ENCODE data around the gene CRYBG3.

The CRYBG3 gene

DNA sequence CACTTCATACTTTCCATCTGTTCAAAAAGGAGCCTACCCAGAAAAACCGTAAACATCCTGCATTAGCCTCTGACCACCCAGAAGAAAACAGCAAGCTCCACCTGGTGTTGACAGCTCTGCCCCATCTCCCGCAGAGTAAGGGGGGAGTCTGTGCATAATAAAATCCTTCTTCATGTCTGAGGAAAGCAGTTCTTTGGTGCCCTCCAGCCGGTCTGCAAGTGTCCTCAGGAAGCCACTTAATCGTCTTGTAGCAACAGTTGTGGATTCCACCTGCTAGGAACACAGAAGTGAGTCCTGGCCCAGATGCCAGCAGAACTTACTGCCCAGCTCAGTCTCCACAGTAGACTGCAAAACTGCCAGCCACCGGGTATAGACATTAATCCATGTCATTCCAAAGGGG lies 127.9 kb downstream of the CRYBG3 start:
- no peak for DNase-seq

DNA sequence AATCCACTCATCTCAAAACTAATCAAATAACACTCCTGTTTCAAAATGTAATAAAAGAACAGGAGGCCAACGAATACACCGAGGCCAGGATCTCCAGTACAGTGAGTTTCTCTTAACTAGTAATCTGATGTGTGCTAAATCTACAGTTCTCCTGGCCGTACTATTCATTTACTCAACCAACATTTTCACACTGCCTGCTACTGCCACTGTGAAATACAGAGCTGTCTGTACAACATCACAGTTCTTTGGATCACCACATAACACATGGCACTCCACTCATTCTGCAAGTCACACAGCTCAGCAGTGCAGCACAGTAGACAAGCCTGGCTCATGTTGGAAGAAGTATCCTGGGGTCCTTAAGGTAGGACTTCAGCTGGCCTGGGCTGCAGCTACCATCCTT lies 128.5 kb downstream of the CRYBG3 start:
- no peak for DNase-seq

DNA sequence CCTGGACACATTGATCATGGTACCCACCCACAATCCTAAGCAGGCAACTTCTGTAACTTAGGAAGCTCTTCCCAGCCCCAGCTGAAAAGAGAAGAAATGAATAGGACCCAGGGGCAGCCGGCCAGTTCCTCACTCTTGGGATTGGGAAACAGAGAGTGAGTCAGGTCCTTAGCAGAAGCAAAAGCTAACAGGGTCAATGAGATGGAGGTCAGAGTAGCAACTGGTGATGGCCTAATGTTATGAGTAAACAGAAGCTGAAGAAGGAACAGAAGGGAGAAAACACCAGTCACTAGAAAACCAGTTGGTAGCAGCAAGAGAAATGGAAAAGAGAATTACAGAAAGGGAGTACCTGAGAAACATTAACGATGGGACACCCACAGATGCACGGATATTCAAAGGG lies 130.5 kb downstream of the CRYBG3 start:
- no peak for DNase-seq

DNA sequence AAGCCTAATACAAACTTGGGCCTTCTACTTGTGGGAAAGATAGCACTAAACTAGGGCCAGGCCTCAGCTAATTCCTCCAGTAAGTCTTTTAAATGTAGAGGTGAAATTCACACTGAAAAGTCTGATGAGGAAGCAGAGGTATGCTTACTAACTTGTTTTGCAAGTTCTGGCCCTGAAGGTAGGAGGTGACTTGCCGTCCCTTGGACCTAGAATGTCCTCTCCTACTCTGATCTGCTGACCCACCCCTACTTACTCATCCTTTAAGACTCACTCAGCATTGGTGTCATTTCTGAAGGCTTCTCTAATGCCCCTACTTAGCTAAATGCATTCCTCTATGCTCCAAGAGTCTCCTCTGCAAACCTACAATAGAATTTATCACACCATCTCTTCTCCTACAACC lies 131.1 kb downstream of the CRYBG3 start:
- DNase-seq: no peak

DNA sequence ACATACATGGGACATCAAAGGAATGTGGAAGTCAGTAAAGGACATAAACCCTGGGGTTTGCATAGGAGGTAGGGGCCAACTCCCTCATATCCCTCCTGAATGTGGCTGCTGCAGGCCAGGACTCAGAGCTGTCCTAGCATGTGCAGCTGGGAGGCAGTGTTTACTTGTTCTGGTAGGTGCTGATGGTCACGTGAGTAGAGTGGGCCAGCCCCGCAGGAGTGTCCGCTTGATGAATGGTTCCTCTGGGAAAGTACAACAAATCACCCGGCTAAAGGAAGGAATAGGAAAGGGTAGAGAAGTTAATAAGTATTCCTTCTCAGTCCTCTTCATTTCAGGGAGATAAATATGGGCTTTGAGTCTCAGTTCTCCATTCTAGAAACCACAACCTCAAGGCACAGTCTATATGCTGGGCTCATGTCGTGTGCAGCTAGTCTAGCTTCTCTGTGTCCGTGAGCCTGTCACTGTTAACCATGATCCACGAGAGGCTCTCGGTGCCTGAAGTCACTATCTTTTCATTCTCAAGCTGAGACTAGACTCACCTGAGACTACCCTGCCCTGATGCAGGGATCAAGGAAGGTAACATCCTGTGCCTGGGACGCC lies 132.5 kb downstream of the CRYBG3 start:
- no peak for DNase-seq

DNA sequence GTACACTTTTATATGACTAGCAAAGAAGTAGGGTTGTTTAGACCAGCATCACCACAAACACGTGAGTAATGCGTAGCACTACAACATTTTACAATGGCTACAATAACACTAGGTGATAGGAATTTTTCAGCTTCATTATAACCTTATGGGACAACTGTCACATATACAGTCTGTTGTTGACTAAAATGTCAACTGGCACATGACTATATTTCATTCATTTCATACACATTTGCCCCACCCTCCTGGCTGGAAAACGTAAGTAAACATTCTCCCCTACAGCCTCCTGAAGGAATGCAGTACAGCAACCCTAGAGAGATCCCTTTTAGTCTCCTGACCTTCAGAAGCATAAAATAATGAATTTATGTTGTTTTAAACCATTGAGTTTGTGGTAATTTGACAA lies 134.2 kb downstream of the CRYBG3 start:
- DNase-seq: no peak

DNA sequence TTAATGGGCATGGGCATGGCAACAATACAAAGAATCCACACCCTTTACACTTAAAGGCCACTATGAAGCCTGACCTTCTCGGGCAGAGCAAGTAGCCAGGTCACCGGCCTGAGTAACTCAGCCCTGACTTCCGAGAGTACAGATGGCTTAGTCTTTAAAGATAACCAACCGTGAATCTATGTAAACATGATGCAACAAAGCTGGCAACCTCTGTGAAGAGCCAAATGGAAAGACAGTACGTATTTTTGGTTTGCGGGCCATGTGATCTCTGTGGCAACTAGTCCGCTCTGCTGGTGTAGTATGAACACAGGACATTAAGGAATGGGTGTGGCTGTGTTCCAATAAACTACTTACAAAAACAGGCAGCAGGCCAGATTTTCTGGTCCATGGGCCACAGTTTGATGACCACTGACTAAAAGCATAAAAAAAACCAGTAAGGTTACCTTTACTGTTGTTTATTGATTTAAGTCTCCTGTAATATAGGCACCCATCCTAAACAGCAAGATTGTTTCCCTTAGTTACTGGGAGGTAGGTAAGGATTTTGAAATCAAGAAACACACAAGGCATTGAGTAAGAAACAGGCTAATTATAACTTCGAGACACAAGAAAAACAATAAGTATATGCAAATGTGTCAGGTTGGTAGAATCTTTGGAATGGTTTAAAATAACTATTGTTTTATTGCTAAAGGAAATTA lies 136.0 kb downstream of the CRYBG3 start:
- DNase-seq: no peak

DNA sequence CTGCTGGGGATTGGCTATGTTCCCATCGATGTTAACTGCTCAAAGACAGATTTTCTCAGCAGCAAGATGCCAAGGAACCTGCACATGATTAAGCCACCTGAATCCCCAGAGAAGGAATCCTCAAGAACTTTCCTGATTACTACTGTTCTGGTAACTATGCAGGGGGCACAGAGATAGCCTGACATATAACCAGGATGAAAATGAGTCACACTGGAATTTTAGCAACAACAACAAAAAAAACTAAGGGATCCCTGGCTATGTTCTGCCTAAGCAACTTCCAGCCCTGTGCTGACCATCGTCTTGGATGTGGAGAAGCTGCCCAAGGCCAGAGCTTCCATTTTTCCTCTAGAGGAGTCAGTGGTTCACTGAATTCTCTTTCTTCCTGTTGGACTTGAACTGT lies 136.6 kb downstream of the CRYBG3 start:
- no peak for DNase-seq

DNA sequence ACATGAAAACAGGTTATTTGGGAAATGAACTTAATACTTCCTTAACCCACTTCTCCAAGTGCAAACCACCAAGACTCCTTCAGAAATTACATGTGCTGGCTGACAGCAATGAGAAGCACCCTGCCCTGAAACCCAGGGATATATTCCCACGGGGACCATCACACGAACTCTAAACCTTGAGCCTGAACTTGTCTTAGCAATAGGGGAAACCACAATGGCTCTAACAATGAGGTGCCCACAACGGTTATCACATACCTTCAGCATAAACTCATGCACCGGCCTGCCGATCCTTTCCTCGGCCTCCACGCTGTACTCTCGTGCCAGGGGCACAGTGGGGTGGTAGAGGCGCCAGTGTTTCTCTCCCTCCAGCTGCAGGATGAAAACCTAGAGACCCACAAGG lies 137.0 kb downstream of the CRYBG3 start:
- DNase-seq: no peak

DNA sequence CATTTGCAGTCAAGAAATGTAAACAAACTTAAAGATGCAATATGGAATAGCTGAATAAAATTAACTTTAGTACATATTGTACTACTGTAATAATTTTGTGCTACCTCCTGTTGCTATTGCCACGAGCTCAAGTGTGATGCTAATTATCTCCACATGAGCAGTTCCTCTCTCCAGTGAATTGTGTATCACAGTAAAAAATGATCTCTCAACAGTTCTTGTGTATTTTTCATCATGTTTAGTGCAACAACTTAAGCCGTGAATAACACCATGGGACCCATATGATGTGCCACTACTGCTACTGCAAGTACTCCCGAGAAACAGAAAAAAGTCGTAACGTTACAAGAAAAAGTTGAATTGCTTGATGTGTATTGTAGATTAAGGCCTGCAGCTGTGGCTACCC lies 138.1 kb downstream of the CRYBG3 start:
- DNase-seq: no peak

DNA sequence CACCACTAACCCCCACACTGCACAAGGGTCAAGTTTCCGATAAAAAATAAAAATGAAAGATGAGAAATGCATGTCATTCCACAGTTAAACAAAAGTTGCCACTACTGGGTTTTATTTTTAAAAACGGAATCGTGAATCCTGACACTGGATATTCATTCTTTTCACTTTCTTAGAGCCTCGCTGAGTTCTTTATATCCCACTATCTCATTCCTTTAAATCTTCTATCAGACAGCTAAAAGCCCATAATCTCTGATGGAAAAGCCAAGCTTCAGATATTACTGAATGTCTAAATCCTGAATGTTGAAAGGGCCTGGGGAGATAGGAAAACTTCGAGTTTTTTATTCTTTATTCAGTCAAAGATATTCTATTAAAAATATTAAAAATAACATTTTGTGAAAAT lies 138.7 kb downstream of the CRYBG3 start:
- no peak for DNase-seq

DNA sequence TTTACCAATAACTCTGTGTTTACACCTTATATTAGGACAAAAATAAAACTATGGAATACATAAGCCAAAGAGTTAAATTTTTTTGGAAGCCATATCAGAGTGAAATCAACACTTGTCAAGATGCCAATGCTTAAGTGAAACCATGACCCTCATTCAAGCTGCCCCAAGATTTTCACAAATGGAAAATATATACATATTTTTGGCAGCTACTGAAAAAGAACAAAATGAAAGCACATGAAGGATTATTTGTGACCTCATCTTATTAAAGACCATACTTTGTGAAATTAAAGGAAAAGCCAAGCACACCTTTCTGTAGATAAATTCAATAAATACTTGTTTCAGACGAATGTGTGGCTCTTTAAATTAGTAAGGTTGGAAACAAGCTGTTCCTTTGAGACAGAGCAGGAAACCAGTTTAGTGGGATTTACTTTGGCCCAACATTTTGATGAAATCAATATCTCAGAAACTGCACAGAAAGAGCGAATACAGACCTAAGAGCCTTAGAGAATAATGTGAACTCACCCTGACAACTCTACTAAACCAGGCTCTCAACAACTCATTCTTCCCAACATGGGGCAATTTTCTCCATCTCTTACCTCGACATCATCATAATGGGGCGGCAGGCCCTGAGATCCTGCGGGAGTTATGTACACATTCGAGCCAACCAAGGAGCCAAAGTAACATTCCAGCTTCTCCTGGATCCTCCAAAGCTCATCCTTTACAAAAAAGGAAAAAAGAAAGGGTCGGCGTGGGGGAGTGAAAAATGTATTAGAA lies 139.4 kb downstream of the CRYBG3 start:
- DNase-seq: no peak

DNA sequence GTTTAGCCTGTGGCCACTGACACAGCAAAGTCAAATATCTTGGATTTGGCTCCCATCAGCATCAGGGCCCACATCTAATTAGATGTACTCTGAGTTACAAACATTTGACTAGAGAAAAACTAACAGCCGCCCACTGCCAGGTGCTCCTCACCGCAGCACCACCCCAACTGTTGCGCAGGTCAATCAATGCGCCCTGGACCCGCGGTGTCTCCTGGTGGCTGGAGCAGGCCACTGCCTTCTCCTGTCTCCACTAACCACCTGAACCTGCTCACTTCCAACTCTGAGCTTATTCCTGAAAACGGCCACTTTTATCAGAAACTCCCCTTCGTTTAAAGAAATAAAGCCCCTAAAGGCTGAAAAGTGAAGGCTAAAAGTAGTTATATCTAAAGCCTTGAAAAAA lies 146.2 kb downstream of the CRYBG3 start:
- no peak for DNase-seq

DNA sequence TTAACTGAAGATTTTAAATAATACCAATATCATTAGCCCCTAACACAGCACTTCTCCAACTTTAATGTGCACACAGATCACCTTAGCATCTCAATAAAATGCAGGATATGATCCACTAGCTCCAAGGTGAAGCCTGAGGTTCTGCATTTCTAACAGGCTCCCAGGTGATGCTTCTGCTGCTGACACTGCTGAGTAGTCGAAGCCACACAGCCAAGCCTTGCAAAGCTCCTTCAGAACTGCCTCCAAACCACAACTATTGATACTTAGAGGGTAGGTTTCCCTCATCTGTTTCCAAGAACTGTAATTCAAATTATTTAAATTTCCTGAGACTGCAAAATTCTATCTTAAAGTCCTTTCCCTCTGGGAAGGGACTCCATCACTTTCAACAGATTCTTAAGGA lies 146.6 kb downstream of the CRYBG3 start:
- no peak for DNase-seq

DNA sequence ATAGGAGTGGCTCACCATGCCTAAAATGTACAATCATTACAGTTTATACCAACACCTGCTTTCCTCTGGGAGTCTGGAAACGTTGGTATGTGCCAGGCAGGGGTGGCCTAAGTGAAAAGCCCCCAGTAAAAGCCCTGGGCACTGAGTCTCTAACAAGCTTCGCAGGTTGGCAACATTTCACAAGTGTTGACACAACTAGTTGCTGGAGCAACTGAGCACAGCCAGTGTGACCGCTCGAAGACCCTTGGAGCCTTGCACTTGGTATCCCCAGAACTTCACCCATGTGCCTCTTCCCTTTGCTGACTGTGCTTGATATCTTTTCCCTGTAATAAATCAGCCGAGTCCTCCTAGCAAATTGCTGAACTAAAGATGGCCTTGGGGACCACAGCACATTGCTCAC lies 147.7 kb downstream of the CRYBG3 start:
- DNase-seq: no peak

DNA sequence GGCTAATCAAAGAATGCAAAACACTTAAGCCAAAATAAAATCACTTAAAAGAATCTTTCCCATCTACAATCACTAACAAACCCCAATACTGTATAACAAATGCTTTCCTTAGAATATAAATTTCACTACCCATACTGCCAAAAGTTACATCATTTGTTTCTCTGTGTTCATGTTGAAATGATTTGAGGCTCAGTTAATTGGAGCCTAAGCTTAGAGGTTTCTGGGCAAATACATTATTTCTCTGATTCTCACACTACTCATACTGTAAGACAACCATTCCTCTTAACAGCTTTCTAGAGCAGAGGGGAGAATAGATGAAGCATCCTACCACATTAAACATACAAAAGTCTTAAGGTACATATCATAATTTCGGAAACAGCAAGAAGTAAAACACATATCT lies 148.3 kb downstream of the CRYBG3 start:
- DNase-seq: no peak

DNA sequence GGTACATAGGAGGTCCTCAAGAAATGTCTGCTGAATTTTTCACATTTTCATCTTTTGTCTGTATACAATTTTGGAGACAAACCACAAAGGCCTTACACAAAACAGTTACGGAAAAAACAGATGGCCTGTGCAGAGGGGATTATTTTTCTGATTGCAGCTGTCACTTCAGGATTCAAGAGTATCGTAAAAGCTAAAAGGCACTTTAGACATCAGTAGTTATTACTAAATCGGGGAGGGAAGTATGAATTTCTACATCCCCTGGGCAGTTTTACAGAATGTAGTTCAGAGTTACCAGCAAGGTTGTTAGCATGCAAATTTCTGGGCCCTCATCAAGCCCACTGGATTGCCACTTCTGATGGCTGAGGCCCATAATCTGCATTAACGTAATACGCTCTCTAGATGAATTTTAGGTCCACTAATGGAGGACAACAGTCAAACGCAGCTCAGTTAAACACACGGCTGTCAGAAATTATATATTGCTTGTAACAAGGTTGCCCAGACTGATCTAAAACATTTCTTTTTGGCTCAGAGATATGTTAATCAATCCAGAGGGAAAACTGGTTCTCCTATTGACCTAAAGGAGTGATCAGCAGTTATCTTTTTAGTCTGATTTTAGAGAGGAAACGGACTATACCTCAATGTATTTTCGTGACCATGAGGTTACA lies 149.3 kb downstream of the CRYBG3 start:
- no peak for DNase-seq

DNA sequence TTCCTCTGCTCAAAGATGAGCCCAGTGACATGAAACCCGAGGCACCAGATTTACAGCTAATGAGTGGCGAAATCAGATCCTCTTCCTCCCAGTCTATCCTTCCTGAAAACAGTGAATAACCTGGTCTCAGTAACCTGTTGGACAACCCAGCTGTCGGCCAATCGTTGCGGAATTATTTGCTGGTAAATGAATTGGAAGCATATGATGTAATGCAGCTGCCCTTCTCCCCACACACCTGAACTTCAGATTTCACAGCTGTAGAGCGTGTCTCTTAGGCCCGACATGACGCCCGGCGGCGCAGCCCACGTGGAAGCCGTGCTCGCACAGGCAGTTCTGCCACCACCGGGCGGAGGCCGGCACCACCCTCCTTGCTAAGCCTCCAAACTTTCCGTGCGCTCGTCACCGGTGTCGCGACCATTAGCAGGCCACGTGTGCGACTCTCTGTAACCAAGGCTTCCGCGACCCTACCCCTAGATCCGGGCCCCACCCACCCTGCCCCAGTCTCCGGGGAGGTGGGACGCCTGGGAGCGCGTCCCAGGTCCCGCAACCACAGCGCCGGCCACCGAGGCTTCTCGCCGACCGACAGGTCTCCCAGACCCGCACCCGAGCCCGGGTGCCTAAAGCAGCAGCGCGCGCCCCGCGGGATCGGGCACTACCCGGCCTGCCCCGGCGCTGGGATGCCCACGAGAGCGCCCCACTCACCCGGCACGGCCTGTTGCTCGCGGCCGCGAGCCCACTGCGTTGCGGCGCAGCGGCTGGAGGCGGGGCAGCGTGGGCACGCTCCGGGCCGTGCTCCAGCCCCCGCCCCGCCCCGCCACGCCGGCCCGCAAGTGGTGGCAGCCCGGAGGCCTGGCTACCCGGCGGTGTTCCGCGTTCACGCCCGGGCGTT lies 150.1 kb downstream of the CRYBG3 start, which contains the start of gene RIOX2:
RIOX2 (minus strand) TSS at position 753 of the 889 bp plus-strand sequence. CDS start 4,838 bp downstream, outside the sequence.
- peak; percentile 64 for DNase-seq

DNA sequence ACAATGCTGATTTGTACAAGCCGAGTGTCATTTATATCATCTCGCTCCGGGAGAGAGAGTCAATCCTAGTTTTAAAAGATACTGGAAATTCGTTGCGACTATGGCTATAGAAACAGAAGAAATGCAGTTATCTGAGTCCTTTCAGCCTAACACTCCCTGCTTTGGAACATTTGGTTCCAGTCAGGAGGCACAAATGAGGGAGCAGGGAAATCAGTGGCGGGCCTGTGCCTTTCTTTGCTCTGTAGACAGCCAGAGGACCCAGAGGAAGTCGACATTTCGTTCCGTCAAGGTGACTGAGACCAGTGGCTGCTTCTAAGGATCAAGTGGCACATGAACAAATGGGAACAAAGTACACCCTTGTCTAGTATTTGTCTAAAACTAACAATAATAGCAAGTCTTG lies 151.2 kb downstream of the CRYBG3 start:
- DNase-seq: no peak

DNA sequence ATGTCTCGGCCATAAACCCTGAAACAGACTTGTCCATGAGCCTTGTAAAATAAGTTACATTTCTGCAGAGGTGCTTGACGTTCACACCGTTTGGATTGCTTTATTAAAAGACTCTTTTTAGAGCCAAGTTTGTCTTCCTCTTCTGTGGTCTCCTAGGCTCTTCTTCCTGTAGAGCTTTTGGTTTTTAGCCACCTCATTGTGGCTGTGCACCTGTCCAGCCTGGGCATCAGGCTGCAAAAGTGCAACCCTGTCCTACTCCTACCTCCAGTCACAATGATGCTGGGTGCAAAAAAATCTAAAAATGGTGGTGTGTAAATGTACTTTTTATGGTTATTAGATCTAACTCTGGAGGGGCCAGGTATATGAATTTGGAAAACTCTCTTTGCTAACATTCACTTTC lies 153.2 kb downstream of the CRYBG3 start:
- no peak for DNase-seq

DNA sequence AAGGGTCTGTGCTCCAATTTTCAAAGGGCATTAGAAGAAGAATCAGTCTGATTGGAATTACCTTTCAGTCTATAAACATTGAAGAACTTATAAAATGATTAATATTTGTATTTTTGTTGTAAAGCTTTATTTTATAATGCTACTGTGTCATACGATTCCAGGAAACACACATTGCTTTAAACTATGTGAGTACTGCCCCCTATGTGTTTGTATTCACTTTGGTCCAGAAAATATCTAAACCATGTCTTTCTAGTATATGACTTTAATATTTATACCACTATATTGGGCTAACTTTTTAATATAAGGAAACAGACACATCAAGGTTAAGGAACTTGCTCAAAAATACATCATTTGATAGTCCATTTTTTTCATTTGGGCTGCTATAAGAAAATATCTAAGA lies 153.7 kb downstream of the CRYBG3 start:
- DNase-seq: no peak

DNA sequence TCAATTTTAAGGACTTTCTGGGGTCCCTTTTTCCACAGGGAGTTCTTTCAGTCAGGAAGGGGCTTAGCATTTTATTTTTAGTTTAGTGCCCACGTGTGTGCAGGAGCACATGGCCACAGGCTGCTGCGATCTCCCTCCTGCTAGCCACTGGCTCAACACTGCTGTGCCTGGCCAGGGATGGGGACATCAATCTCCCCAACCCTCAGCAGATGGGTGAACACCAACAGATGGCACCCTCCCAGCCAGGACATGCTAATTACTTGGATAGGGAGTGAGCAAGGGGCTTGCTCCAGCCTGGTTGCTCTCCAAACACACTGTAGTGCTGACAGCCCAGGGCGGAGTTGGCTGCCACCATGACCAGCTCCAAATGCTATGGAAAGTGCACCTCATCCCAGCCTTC lies 157.8 kb downstream of the CRYBG3 start:
- DNase-seq: no peak

DNA sequence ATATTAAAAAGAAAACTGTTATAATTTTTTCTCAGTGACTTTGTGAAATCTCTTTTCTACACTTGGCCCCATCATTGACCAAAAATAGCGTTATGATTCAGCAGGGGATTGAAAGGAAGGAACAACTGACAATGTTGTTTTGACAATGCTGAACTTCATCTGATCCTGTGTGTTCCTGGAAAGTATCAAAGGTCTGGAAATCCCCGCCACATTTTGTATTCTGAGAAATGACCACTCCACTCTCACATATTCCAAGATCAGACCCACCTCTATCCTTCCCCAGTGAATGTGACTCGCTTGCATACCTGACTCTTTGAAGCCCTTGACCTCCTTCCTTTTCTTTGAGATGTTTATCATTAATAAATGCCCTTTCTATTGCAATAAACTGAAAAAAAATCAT lies 160.1 kb downstream of the CRYBG3 start:
- no peak for DNase-seq

All from COR-L47 (cell line).